Measurements from ENCODE around the gene MVB12B.

GRCh38 chr9:126486276-126486675 is 159.6 kb downstream of the MVB12B start:
- TF ChIP-seq, protein P1, sequence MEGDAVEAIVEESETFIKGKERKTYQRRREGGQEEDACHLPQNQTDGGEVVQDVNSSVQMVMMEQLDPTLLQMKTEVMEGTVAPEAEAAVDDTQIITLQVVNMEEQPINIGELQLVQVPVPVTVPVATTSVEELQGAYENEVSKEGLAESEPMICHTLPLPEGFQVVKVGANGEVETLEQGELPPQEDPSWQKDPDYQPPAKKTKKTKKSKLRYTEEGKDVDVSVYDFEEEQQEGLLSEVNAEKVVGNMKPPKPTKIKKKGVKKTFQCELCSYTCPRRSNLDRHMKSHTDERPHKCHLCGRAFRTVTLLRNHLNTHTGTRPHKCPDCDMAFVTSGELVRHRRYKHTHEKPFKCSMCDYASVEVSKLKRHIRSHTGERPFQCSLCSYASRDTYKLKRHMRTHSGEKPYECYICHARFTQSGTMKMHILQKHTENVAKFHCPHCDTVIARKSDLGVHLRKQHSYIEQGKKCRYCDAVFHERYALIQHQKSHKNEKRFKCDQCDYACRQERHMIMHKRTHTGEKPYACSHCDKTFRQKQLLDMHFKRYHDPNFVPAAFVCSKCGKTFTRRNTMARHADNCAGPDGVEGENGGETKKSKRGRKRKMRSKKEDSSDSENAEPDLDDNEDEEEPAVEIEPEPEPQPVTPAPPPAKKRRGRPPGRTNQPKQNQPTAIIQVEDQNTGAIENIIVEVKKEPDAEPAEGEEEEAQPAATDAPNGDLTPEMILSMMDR (IDR thresholded peaks at IDR 0.05) = no peak
- no peak for TF ChIP-seq ZFX (IDR thresholded peaks at IDR 0.05; ENCODE audit: borderline replicate concordance)

All from 22Rv1 (cell line).